ENCODE results near the gene GBP3. TPM values are rescaled to one million over a fixed set of nuclear protein-coding genes. Genes with fewer than 3 reads are reported as not detected.
"Not testable (repeated sequence)": the region's sequence is repeated elsewhere in the genome, so short reads cannot be mapped to it uniquely, and the experiment has no call there.

The GBP3 gene
- total RNA-seq, 1 donor from 2014 or later, result 10.1 TPM

- no peak for DNase-seq (ENCODE audit: low spot score)
- H3K4me1 Mint-ChIP-seq (ENCODE audit: low read depth), result peaks cover 3% of the 10 kb centered on the region
- no peak overlapping the region for H3K4me3 Mint-ChIP-seq (ENCODE audit: unreplicated experiment)
Measured at GRCh38 chr1:89040315-89040626, 17.6 kb upstream of the GBP3 start.

GRCh38 chr1:89037186-89037585, 14.5 kb upstream of the GBP3 start:
- Mint-ChIP-seq H3K4me3 (ENCODE audit: unreplicated experiment) (no peak overlapping the region), H3K27ac (ENCODE audit: unreplicated experiment) (no peak overlapping the region), H3K36me3 (ENCODE audit: low read depth) (peaks cover 5% of the 10 kb centered on the region), H3K9me3 (ENCODE audit: low read depth) (peaks cover 4% of the 10 kb centered on the region), H3K27me3 (ENCODE audit: low read depth) (peaks cover 21% of the 10 kb centered on the region), H3K4me1 (ENCODE audit: low read depth) (peaks cover 3% of the 10 kb centered on the region)
- no peak for TF ChIP-seq CTCF (IDR thresholded peaks at IDR 0.05)
- DNase-seq (ENCODE audit: low spot score), result no peak

More at GRCh38 chr1:89040315-89040626, 17.6 kb upstream of the GBP3 start:
- Mint-ChIP-seq H3K27me3 (ENCODE audit: low read depth) (peaks cover 13% of the 10 kb centered on the region), H3K27ac (ENCODE audit: unreplicated experiment) (no peak overlapping the region), H3K36me3 (ENCODE audit: low read depth) (peaks cover 1% of the 10 kb centered on the region), H3K9me3 (ENCODE audit: low read depth) (peaks cover 4% of the 10 kb centered on the region)
- TF ChIP-seq CTCF (IDR thresholded peaks at IDR 0.05), result no peak

- no peak for TF ChIP-seq CTCF (IDR thresholded peaks at IDR 0.05)
- H3K27me3 Mint-ChIP-seq (ENCODE audit: low read depth), result peaks cover 32% of the 10 kb centered on the region
- peaks cover 15% of the 10 kb centered on the region for H3K9me3 Mint-ChIP-seq (ENCODE audit: low read depth)
- no peak overlapping the region for H3K27ac Mint-ChIP-seq (ENCODE audit: unreplicated experiment)
- peaks cover 9% of the 10 kb centered on the region for H3K36me3 Mint-ChIP-seq (ENCODE audit: low read depth)
- no peak overlapping the region for H3K4me3 Mint-ChIP-seq (ENCODE audit: unreplicated experiment)
- no peak for DNase-seq (ENCODE audit: low spot score)
- no peaks in the 10 kb centered on the region for H3K4me1 Mint-ChIP-seq (ENCODE audit: low read depth)
Measured at GRCh38 chr1:89035080-89035479, 12.4 kb upstream of the GBP3 start.

GRCh38 chr1:89034004-89034403, 11.3 kb upstream of the GBP3 start:
- not testable (repeated sequence) for H3K27ac Mint-ChIP-seq (ENCODE audit: unreplicated experiment); H3K4me1 Mint-ChIP-seq (ENCODE audit: low read depth); H3K4me3 Mint-ChIP-seq (ENCODE audit: unreplicated experiment); DNase-seq (ENCODE audit: low spot score); H3K36me3 Mint-ChIP-seq (ENCODE audit: low read depth)
- H3K27me3 Mint-ChIP-seq (ENCODE audit: low read depth), result peaks cover 30% of the 10 kb centered on the region
- H3K9me3 Mint-ChIP-seq (ENCODE audit: low read depth), result peaks cover 20% of the 10 kb centered on the region

GRCh38 chr1:89029051-89029450, 6.4 kb upstream of the GBP3 start:
- H3K27ac Mint-ChIP-seq (ENCODE audit: unreplicated experiment); H3K4me1 Mint-ChIP-seq (ENCODE audit: low read depth); H3K4me3 Mint-ChIP-seq (ENCODE audit: unreplicated experiment); DNase-seq (ENCODE audit: low spot score): not testable (repeated sequence)
- Mint-ChIP-seq H3K36me3 (ENCODE audit: low read depth) (peaks cover 10% of the 10 kb centered on the region), H3K9me3 (ENCODE audit: low read depth) (peaks cover 30% of the 10 kb centered on the region), H3K27me3 (ENCODE audit: low read depth) (peaks cover 18% of the 10 kb centered on the region)

- Mint-ChIP-seq H3K9me3 (ENCODE audit: low read depth) (peaks cover 22% of the 10 kb centered on the region), H3K36me3 (ENCODE audit: low read depth) (peaks cover 3% of the 10 kb centered on the region)
- no peak for DNase-seq (ENCODE audit: low spot score)
Measured at GRCh38 chr1:89025928-89026327, 3.3 kb upstream of the GBP3 start.

More at GRCh38 chr1:89025928-89026327, 3.3 kb upstream of the GBP3 start:
- H3K4me1 Mint-ChIP-seq (ENCODE audit: low read depth), result peaks cover 23% of the 10 kb centered on the region
- peaks cover 3% of the 10 kb centered on the region for H3K27me3 Mint-ChIP-seq (ENCODE audit: low read depth)
- H3K4me3 Mint-ChIP-seq (ENCODE audit: unreplicated experiment), result no peak overlapping the region
- TF ChIP-seq CTCF (IDR thresholded peaks at IDR 0.05), result no peak
- H3K27ac Mint-ChIP-seq (ENCODE audit: unreplicated experiment), result no peak overlapping the region

All from chondrocyte (in vitro differentiated cells).